ENCODE measurements around the gene OPTC. TPM values are rescaled to one million over a fixed set of nuclear protein-coding genes. Genes with fewer than 3 reads are reported as not detected.
A peak's percentile ranks its signal among the peaks of the same experiment; 100 is the strongest.

Gene OPTC
- total RNA-seq, 2 donors from 2014 or later, result 0.26 to 0.42 TPM

- H3K27me3 ChIP-seq (ENCODE audit: control insufficient read depth, insufficient read depth, low read length, poor library complexity, severe bottlenecking), result no peaks in the 10 kb centered on the region
- H3K4me1 Mint-ChIP-seq, result peaks cover 37% of the 10 kb centered on the region
- no peaks in the 10 kb centered on the region for H3K36me3 Mint-ChIP-seq (ENCODE audit: low read depth)
- no peaks in the 10 kb centered on the region for H3K36me3 ChIP-seq (ENCODE audit: control insufficient read depth, insufficient read depth, low read length)
- no peak overlapping the region for H3K4me3 ChIP-seq (ENCODE audit: low read length)
- no peak overlapping the region for H3K4me3 Mint-ChIP-seq
- H3K9me3 Mint-ChIP-seq, result no peaks in the 10 kb centered on the region
- 58 to 79% methylated on average over 2 of the region's 2 CpGs for WGBS, 2 experiments (ENCODE audit: insufficient coverage in 1 of 2, insufficient read length in 1 of 2)
- no peak overlapping the region for H3K9ac ChIP-seq (ENCODE audit: extremely low read depth, low read length, poor library complexity, severe bottlenecking)
- no peaks in the 10 kb centered on the region for H3K27me3 Mint-ChIP-seq (ENCODE audit: insufficient read depth)
- H3K9me3 ChIP-seq (ENCODE audit: control insufficient read depth, low read length), result no peaks in the 10 kb centered on the region
- H3K4me1 ChIP-seq (ENCODE audit: control insufficient read depth, insufficient read depth, low read length), result no peaks in the 10 kb centered on the region
- peak; percentile 83 for DNase-seq
- no peak for TF ChIP-seq CTCF (conservative IDR thresholded peaks at IDR 0.05)
- no peak overlapping the region for H3K27ac ChIP-seq (ENCODE audit: low read depth, low read length)
- H3K27ac Mint-ChIP-seq, result peak overlapping the region; percentile 37
Measured at GRCh38 chr1:203549309-203549708, 55.4 kb downstream of the OPTC start.

GRCh38 chr1:203550846-203551245 lies 56.9 kb downstream of the OPTC start:
- 100% methylated on average over 1 of the region's 1 CpG; no CpG with 5 or more reads in 1 of the 2 experiments for WGBS, 2 experiments (ENCODE audit: insufficient coverage in 1 of 2, insufficient read length in 1 of 2)
- Mint-ChIP-seq H3K4me1 (peaks cover 29% of the 10 kb centered on the region), H3K9me3 (no peaks in the 10 kb centered on the region), H3K36me3 (ENCODE audit: low read depth) (no peaks in the 10 kb centered on the region), H3K4me3 (no peak overlapping the region), H3K27ac (no peak overlapping the region), H3K27me3 (ENCODE audit: insufficient read depth) (no peaks in the 10 kb centered on the region)
- H3K9me3 ChIP-seq (ENCODE audit: control insufficient read depth, low read length), result no peaks in the 10 kb centered on the region
- H3K27ac ChIP-seq (ENCODE audit: low read depth, low read length), result no peak overlapping the region
- no peaks in the 10 kb centered on the region for H3K4me1 ChIP-seq (ENCODE audit: control insufficient read depth, insufficient read depth, low read length)
- no peak for TF ChIP-seq CTCF (conservative IDR thresholded peaks at IDR 0.05)
- no peaks in the 10 kb centered on the region for H3K36me3 ChIP-seq (ENCODE audit: control insufficient read depth, insufficient read depth, low read length)
- no peak for DNase-seq
- no peak overlapping the region for H3K4me3 ChIP-seq (ENCODE audit: low read length)
- no peaks in the 10 kb centered on the region for H3K27me3 ChIP-seq (ENCODE audit: control insufficient read depth, insufficient read depth, low read length, poor library complexity, severe bottlenecking)
- H3K9ac ChIP-seq (ENCODE audit: extremely low read depth, low read length, poor library complexity, severe bottlenecking), result no peak overlapping the region

GRCh38 chr1:203551550-203551949 lies 57.6 kb downstream of the OPTC start:
- Mint-ChIP-seq H3K9me3 (no peaks in the 10 kb centered on the region), H3K4me3 (no peak overlapping the region), H3K27me3 (ENCODE audit: insufficient read depth) (no peaks in the 10 kb centered on the region), H3K27ac (peak overlapping the region; percentile 44), H3K4me1 (peaks cover 36% of the 10 kb centered on the region), H3K36me3 (ENCODE audit: low read depth) (no peaks in the 10 kb centered on the region)
- no peak overlapping the region for H3K9ac ChIP-seq (ENCODE audit: extremely low read depth, low read length, poor library complexity, severe bottlenecking)
- H3K9me3 ChIP-seq (ENCODE audit: control insufficient read depth, low read length), result no peaks in the 10 kb centered on the region
- peaks cover 5% of the 10 kb centered on the region for H3K4me1 ChIP-seq (ENCODE audit: control insufficient read depth, insufficient read depth, low read length)
- DNase-seq, result no peak
- 94 to 98% methylated on average over 5 of the region's 5 CpGs for WGBS, 2 experiments (ENCODE audit: insufficient coverage in 1 of 2, insufficient read length in 1 of 2)
- no peak overlapping the region for H3K4me3 ChIP-seq (ENCODE audit: low read length)
- no peak for TF ChIP-seq CTCF (conservative IDR thresholded peaks at IDR 0.05)
- H3K27me3 ChIP-seq (ENCODE audit: control insufficient read depth, insufficient read depth, low read length, poor library complexity, severe bottlenecking), result no peaks in the 10 kb centered on the region
- H3K27ac ChIP-seq (ENCODE audit: low read depth, low read length), result no peak overlapping the region
- H3K36me3 ChIP-seq (ENCODE audit: control insufficient read depth, insufficient read depth, low read length), result no peaks in the 10 kb centered on the region
